Breast epithelium (tissue), 3 donors: ENCODE results near the gene DOCK9.

ENCODE experiments used
- POLR2A ChIP-seq: fragments of 450-650 bp; IDR thresholded peaks from one replicate; pipeline ENCODE4 v1.6.1; 2016; ENCODE audit warnings: antibody characterized with exemption, mild to moderate bottlenecking, moderate library complexity
- TF ChIP-seq, protein P1 (sequence below), 3 donors: fragments of 450-650 bp; IDR thresholded peaks; one replicate each; pipeline ENCODE4 v1.5.1; 2016 to 2017; ENCODE audit warnings: antibody characterized with exemption in 3 of 3, mild to moderate bottlenecking in 3 of 3, moderate library complexity in 3 of 3

DNA sequence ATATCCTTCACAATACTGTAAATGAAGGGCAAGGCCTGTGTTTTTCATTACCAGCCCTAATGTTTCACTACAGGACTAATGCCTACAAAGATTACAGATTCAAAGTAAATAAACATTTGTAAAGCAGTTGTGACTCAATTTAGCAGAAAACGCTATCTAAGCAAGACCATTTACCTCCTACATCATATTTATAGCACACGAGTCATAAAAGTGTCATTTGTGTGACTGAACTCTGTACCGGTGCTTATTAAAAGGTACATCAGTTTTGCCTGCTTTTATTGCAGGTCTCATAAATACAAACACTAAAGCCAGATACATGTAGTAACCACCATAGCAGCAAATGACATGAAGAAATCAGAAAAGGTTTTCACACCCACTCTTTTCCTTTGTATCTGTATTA, 163.9 kb downstream of the DOCK9 start:
- TF ChIP-seq, protein P1, sequence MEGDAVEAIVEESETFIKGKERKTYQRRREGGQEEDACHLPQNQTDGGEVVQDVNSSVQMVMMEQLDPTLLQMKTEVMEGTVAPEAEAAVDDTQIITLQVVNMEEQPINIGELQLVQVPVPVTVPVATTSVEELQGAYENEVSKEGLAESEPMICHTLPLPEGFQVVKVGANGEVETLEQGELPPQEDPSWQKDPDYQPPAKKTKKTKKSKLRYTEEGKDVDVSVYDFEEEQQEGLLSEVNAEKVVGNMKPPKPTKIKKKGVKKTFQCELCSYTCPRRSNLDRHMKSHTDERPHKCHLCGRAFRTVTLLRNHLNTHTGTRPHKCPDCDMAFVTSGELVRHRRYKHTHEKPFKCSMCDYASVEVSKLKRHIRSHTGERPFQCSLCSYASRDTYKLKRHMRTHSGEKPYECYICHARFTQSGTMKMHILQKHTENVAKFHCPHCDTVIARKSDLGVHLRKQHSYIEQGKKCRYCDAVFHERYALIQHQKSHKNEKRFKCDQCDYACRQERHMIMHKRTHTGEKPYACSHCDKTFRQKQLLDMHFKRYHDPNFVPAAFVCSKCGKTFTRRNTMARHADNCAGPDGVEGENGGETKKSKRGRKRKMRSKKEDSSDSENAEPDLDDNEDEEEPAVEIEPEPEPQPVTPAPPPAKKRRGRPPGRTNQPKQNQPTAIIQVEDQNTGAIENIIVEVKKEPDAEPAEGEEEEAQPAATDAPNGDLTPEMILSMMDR (IDR thresholded peaks at IDR 0.05): no peak
- TF ChIP-seq POLR2A: no peak
